Measurements from ENCODE around the gene CDH23. TPM values are rescaled to one million over a fixed set of nuclear protein-coding genes. Genes with fewer than 3 reads are reported as not detected.

CDH23 gene
- total and polyA plus RNA-seq, 9 of the 15 experiments (the other 6 are each of a cell fraction or from before 2014, with no cell fraction given), result 0.18 to 1.2 (median 0.47) TPM

DNA sequence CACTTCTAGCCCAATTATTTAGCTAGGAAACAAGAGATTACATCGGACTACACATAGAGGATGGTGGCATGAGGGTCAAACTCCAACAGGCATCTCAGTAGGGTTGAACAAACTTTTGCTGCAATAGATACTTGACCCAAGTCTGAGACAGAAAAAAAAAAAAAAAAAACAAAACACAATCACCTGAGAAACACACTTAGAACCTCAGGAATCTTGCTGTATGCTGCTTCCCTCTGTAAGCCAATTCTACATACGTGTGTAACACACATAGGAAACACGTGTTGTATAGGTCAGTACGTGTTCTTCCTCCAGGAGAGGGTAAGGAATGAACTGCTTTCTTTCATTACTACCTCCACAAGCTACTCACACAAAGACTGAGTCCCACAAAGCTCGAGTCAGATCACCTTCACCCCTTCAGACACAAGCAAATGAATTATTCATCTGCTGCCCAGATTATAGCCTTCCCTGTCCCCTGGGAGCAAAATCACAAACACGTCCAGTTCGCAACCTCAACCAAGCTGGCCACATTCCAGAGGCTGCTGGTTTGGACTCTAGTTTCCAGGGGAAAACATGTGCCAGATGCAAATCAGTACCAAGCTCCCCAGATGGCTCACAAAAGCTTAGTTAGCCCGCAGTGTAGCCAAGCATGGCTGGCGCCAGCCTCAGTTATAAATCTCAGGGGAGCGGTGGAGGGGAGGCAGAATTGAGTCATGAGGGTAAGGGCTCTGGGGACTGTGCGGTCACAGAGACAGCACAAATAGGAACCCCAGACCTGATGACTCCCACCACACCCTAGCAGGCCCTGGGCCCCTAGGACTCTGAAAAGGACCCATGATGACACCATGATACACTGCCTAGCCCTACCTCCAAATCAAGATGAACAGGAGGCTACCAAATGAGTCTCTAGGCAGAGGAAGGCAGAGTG is 439.2 kb downstream of the CDH23 start:
- ChIA-PET POLR2A (interaction anchor here (0.5 to 8.5 kb wide), 11 partner anchors 8 to 310 kb away, joined by 3 to 97 read pairs (median 4); partner anchors contain the start of gene PSAP), CTCF (ENCODE audit: low intra/inter-chr PET ratio) (interaction anchor here (0.6 to 2.3 kb wide), 4 partner anchors 58 to 163 kb away, joined by 3 to 24 read pairs (median 6); no protein-coding TSS in a partner anchor)
- H3K4me1 ChIP-seq (replicated peaks in 1 of 2; ENCODE audit: control insufficient read depth in 2 of 2, insufficient read depth in 2 of 2, low read length in 2 of 2), result peaks cover 23 to 40% of the 10 kb centered on the region in 2 experiments; a peak in 4 of 5 replicates
- no peaks in the 10 kb centered on the region for H3K27me3 ChIP-seq (ENCODE audit: control insufficient read depth in 2 of 2, insufficient read depth in 2 of 2, low read length in 2 of 2)
- peak overlapping the region in 1 of 2 experiments; percentile 39; a peak in 1 of 4 replicates for H3K9ac ChIP-seq (ENCODE audit: insufficient read depth in 1 of 2, low read depth in 2 of 2, low read length in 2 of 2)
- BruUV-seq (replicated peaks), result no TSS peak
- intact Hi-C loops (cut with micrococcal nuclease) (loop anchor here (2.0 kb wide), 1 partner anchor 213 kb away; no protein-coding TSS in a partner anchor), in situ Hi-C loops (cut with MboI) (loop anchor here (5.0 kb wide), 1 partner anchor 51 kb away; no protein-coding TSS in a partner anchor)
- DNase-seq (ENCODE audit: extremely low read depth in 1 of 4, low spot score in 3 of 4) (no peak), ATAC-seq (no peak), FAIRE-seq (no peak)
- WGBS (ENCODE audit: insufficient coverage, low coverage, missing lambda C conversion rate), result 83% methylated on average over 11 of the region's 11 CpGs
- peaks cover 89% of the 10 kb centered on the region for H3K79me2 ChIP-seq (ENCODE audit: control insufficient read depth, insufficient read depth, low read length)
- no peak overlapping the region for H3K27ac ChIP-seq (ENCODE audit: extremely low read depth, low read depth, low read length)
- H4K20me1 ChIP-seq (replicated peaks; ENCODE audit: control insufficient read depth, insufficient read depth, low read length), result peaks cover 74% of the 10 kb centered on the region
- H3K9me1 ChIP-seq (ENCODE audit: control insufficient read depth, insufficient read depth, low read length), result peaks cover 36% of the 10 kb centered on the region
- no peak overlapping the region for H3K4me2 ChIP-seq (ENCODE audit: insufficient read depth, low read length)
- H3K36me3 ChIP-seq (ENCODE audit: control insufficient read depth, insufficient read depth, low read length), result peaks cover 68% of the 10 kb centered on the region
- H3K9me3 ChIP-seq (replicated peaks; ENCODE audit: control insufficient read depth, insufficient read depth, low read depth, low read length), result no peaks in the 10 kb centered on the region
- H3K4me3 ChIP-seq, result no peak overlapping the region
- H2AFZ ChIP-seq (ENCODE audit: low read depth, low read length), result no peak overlapping the region
- TF ChIP-seq ZNF140 (CRISPR knock-in tag; IDR thresholded peaks at IDR 0.05) (no peak), ZNF79 (CRISPR knock-in tag; IDR thresholded peaks at IDR 0.05; ENCODE audit: low read depth) (no peak), SAFB2 (IDR thresholded peaks at IDR 0.05; ENCODE audit: borderline replicate concordance, low read depth, low read length, severe bottlenecking) (no peak), RBM15 (IDR thresholded peaks at IDR 0.05; ENCODE audit: insufficient read depth, low read length) (no peak), ZNF316 (IDR thresholded peaks at IDR 0.05) (no peak), FOXJ2 (tag; IDR thresholded peaks at IDR 0.05) (no peak), C11orf30 (IDR thresholded peaks at IDR 0.05; ENCODE audit: low read depth) (no peak), TOE1 (IDR thresholded peaks at IDR 0.05; ENCODE audit: borderline replicate concordance) (no peak), TOE1 (CRISPR knock-in tag; IDR thresholded peaks at IDR 0.05; ENCODE audit: borderline replicate concordance, low read depth) (no peak), KLF10 (CRISPR knock-in tag; IDR thresholded peaks at IDR 0.05) (no peak), IRF2 (CRISPR knock-in tag; IDR thresholded peaks at IDR 0.05) (no peak), TSC22D4 (tag; IDR thresholded peaks at IDR 0.05) (no peak), ILF3 (IDR thresholded peaks at IDR 0.05; ENCODE audit: borderline replicate concordance) (no peak), SMAD4 (CRISPR knock-in tag; conservative IDR thresholded peaks at IDR 0.05) (no peak)
- TF ChIP-seq, protein P1, sequence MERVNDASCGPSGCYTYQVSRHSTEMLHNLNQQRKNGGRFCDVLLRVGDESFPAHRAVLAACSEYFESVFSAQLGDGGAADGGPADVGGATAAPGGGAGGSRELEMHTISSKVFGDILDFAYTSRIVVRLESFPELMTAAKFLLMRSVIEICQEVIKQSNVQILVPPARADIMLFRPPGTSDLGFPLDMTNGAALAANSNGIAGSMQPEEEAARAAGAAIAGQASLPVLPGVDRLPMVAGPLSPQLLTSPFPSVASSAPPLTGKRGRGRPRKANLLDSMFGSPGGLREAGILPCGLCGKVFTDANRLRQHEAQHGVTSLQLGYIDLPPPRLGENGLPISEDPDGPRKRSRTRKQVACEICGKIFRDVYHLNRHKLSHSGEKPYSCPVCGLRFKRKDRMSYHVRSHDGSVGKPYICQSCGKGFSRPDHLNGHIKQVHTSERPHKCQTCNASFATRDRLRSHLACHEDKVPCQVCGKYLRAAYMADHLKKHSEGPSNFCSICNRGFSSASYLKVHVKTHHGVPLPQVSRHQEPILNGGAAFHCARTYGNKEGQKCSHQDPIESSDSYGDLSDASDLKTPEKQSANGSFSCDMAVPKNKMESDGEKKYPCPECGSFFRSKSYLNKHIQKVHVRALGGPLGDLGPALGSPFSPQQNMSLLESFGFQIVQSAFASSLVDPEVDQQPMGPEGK (CRISPR knock-in tag; IDR thresholded peaks at IDR 0.05; ENCODE audit: borderline replicate concordance), result no peak
- TF ChIP-seq, protein P2, sequence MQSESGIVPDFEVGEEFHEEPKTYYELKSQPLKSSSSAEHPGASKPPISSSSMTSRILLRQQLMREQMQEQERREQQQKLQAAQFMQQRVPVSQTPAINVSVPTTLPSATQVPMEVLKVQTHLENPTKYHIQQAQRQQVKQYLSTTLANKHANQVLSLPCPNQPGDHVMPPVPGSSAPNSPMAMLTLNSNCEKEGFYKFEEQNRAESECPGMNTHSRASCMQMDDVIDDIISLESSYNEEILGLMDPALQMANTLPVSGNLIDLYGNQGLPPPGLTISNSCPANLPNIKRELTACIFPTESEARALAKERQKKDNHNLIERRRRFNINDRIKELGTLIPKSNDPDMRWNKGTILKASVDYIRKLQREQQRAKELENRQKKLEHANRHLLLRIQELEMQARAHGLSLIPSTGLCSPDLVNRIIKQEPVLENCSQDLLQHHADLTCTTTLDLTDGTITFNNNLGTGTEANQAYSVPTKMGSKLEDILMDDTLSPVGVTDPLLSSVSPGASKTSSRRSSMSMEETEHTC (IDR thresholded peaks at IDR 0.05), result no peak
- TF ChIP-seq, protein P3, sequence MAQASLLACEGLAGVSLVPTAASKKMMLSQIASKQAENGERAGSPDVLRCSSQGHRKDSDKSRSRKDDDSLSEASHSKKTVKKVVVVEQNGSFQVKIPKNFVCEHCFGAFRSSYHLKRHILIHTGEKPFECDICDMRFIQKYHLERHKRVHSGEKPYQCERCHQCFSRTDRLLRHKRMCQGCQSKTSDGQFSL (CRISPR knock-in tag; IDR thresholded peaks at IDR 0.05), result no peak
- TF ChIP-seq, protein P3 (tag; IDR thresholded peaks at IDR 0.05), result no peak
